DMS 273 (cell line): ENCODE results near the gene LTBP2.

Experiments used
- DNase-seq: peaks from one replicate; lab custom pipeline; 2025; ENCODE audit not compliant: unreplicated experiment; lab: John Stamatoyannopoulos, UW

The LTBP2 gene

DNA sequence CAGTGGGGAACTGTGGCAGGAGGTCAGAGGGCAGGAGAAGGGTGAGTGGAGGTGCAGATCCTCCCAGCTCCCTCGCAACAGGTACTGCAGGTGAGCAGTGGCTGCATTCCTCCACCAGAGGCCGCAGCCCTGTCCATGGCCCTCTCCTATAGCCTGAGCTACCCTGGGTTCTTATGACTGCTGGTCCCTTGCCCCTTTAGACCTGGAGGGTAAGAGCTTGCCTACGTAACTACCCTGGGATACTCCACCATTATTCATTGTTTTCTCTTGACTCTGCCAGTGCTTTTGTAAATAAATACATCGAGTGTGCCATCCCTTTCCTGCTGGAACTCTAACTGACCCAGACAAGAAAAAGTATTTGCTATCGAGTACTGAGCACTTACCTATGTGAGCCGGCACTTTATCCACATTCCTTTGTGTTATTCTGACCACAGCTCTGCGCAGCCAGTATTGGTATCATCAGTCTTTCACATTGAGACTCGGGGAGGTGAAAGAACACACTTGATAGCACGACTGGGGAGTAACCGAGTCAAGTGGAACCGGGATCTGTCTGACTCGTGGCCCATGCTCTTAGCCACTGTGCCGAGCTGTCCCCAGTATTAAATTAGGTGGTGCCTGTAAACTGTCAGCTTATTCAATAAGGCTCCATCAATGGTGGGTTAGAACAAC, 38.5 kb downstream of the LTBP2 start:
- DNase-seq, result no peak

- no peak for DNase-seq
Observed at GRCh38 chr14:74572726-74573301, 39.2 kb downstream of the LTBP2 start.

DNA sequence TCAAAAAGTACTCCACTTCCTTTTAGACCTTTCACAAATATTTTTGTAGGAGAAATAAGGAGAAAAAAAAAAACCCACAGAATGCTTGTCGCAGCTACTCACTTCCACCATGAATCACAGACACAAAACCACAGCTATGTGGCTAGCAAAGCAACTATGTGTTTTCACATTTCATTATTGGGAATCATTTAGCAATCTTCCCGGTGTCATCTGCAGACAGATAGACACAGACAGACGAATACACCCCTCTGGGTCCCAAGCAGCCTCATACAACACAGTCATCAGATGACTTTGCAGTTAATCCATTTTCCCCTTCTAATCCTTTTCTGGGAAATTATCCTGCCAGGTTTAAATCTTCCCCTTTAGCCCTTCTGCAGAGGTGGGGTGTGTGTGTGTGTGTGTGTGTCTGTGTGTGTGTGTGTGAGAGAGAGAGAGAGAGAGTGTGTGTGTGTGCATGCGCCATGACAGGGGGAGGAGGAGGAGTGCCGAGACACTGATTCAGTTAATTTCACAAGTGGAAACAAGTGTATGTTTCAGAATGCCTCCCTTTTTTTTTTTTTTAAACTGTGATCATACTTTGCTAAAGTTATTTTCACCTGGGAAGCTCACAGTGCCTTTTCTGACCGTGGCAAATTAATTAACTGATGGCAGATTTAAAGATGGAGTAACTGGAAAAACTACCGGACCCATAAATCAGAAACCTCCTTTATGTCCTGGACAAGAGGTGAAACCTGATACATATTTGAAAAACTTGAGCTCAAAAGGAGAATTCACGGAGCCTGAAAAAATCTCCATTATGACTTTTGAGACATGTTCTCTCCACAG, 39.9 kb downstream of the LTBP2 start:
- DNase-seq, result peak; percentile 54

GRCh38 chr14:74571441-74571841, 40.6 kb downstream of the LTBP2 start:
- DNase-seq, result no peak

- no peak for DNase-seq
Observed at GRCh38 chr14:74570696-74571095, 41.3 kb downstream of the LTBP2 start.

DNA sequence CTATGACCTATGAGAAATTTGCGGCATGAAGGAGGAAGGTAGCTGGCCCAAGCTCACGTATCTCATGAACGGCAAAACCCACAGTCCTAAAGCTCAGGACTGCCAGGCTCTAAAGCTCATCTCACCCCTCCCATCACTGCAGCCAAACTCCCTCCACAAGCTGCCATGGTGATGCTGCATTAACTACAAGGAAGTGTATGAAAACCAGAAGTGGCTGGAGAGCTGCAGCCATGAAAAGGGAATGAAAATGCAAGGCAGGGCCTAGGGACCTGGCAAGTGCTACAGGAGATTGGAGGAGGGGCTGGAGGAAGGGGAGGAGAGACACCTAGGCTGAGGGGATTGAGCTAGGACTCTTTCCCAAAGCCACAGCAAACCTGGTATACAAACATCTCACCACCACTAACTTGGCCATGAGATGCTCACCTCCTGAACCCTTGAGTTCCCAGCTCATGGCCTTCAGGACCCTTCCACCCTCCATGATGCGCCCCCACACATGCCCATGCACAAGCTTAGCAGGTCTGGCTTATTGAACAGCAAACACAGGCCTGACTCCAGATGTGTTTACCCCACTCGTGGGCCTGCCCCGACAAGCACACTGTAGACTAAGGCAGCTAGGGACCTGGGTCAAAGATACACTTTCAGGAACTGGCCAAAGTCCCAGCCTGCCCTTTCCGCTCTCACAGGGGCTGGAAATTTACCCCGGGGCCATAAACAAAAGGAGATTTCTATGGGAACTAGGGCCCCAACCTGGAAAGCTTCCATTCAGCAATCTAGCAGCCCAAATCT, 42.0 kb downstream of the LTBP2 start:
- DNase-seq, result peak; percentile 71

DNA sequence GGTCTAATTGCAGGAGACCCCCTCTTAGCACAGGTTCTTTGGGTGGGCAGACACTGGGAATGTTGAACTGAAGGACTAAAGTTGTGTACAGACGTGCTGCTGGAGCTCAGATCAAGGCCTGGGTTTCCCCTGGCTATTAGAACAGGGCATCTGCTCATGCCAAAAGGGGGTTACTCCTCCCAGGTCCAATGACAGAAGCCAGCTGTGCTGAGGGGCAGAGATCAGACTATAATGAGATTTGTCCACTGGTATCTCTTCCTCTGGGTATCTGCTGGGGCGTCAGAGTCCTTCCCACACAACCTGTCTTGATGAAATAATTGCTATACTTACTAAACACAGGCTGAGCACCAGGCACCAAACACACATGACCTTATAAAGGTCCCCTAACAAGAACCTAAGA, 42.6 kb downstream of the LTBP2 start:
- no peak for DNase-seq

GRCh38 chr14:74568911-74569310, 43.1 kb downstream of the LTBP2 start:
- DNase-seq, result no peak

- DNase-seq, result no peak
Observed at GRCh38 chr14:74568380-74568649, 43.7 kb downstream of the LTBP2 start.

- DNase-seq, result no peak
Observed at GRCh38 chr14:74567646-74568379, 44.2 kb downstream of the LTBP2 start.

- DNase-seq, result no peak
Observed at GRCh38 chr14:74567219-74567618, 44.8 kb downstream of the LTBP2 start.

GRCh38 chr14:74566174-74567141, 45.6 kb downstream of the LTBP2 start:
- no peak for DNase-seq

DNA sequence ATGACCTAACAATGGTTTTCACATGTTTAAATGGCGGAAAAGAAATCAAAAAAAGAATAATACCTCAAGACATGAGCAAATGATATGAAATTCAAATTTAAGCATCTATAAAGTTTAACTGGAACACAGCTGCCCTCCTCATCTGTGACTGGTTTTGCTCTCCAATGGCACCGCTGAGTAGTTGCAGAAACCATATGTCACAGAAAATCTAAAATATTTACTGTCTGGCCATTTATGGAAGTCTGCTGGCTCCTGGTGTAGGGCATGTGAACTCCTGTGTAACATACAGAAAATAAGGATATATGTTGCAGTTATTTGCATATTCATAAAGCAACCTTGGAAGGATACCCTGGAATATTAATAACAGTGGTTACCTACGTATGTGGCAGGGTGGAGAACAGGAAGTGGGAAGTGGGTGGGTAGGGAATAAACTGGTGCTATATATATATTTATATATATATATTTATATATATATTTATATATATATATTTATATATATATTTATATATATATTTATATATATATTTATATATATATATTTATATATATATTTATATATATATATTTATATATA, 48.4 kb downstream of the LTBP2 start:
- peak; percentile 74 for DNase-seq

DNA sequence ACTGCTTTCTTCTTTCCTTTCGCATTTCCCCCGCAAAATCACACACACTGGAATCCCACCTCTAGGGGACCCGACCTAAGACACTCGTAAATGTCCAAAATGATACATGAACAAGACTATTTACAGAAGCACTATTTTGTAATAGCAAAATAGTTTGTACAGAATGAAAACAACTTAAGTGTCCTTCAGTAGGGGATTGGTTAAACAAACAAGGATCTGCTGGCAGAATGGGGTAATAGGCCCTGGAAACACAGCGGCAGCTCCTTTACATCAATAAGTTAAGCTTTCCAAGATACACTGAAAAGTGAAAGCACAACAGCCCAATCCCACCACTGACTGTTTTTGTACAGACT, 48.8 kb downstream of the LTBP2 start:
- peak; percentile 70 for DNase-seq

DNA sequence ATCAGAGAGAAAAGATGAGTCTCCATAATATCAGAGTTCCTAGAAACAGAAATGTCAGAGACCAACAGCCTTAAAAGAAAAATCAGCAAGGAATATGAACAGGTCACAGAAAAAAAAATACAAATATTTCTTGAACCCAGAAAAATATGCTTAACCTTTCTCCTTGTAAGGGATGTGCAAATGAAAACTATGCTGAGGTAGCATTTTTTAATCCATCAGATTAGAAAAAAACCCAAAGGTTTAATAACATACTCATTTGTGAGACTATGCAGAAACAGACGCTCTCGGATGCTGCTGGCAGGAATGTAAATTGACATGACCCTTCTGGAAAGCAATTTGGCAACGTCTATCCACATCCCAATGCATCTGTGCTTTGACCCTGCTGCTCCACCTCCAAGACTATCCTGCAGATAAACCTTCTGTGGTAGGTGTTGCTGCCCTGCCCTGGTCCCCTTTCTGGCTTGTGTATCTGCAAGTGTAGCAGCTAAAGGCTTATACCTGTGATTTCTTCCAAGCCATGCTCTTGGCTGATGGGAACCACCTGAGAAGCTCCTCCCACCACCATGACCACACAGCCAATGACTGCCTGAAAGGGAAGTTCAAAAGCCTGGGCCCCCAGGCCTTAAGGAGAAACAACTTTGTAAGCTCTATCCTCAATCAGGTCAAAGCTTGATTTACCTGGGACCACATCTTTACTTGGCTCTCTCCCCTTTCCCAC, 49.4 kb downstream of the LTBP2 start:
- DNase-seq, result peak; percentile 63

GRCh38 chr14:74558655-74559054, 53.4 kb downstream of the LTBP2 start:
- DNase-seq, result no peak

- DNase-seq, result no peak
Observed at GRCh38 chr14:74557691-74558090, 54.3 kb downstream of the LTBP2 start.

- DNase-seq, result no peak
Observed at GRCh38 chr14:74555476-74556050, 56.5 kb downstream of the LTBP2 start.
